Pons (tissue), 1 donor: Measurements from ENCODE around the gene KLHL3.
"Not testable (repeated sequence)": the region's sequence is repeated elsewhere in the genome, so short reads cannot be mapped to it uniquely, and the experiment has no call there.

Experiments used
- DNase-seq: peaks from one replicate; pipeline ENCODE4 v3.0.0-alpha.2; 2016; ENCODE audit warnings: low spot score

Gene KLHL3, protein sequence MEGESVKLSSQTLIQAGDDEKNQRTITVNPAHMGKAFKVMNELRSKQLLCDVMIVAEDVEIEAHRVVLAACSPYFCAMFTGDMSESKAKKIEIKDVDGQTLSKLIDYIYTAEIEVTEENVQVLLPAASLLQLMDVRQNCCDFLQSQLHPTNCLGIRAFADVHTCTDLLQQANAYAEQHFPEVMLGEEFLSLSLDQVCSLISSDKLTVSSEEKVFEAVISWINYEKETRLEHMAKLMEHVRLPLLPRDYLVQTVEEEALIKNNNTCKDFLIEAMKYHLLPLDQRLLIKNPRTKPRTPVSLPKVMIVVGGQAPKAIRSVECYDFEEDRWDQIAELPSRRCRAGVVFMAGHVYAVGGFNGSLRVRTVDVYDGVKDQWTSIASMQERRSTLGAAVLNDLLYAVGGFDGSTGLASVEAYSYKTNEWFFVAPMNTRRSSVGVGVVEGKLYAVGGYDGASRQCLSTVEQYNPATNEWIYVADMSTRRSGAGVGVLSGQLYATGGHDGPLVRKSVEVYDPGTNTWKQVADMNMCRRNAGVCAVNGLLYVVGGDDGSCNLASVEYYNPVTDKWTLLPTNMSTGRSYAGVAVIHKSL

DNA sequence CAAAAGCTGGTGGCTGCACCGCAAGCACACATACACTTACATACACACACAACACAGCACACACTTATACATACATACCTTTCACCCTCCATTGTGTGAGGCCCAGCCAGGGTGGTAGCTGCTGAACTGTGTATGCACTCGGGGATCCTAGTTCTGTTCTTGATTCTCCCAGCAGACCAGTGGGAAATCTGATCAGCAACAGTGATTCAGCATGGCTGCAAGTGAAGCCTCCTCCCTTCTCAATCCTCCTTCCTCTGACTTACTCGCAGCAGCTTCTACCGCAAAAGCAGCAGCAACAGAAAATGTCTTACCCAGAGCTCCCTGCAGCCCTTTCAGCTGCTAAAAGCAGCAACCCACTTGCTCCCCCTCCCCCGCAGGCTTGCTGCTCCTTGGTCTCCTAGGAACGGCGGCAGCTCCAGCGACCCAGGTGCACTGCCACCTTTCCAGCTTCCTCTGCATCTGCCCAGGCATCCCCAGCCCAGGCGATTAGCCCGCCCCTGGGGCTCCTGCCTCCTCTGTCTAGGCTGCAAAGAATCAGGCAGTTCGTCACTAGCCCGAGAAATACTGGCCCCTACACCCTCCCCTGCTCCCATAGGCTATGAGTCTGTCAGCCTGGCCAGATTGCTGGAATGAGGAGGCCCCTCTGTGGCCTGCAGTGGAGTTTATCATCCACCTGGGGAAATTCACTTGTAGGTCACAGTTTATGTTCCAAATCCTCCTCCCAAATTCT is at the start of gene KLHL3:
Gene KLHL3, minus strand, starts transcription at position 535 of the 730 bp plus-strand sequence. Its CDS starts 443 bp downstream, at position 92.
- DNase-seq: peak; percentile 22

DNA sequence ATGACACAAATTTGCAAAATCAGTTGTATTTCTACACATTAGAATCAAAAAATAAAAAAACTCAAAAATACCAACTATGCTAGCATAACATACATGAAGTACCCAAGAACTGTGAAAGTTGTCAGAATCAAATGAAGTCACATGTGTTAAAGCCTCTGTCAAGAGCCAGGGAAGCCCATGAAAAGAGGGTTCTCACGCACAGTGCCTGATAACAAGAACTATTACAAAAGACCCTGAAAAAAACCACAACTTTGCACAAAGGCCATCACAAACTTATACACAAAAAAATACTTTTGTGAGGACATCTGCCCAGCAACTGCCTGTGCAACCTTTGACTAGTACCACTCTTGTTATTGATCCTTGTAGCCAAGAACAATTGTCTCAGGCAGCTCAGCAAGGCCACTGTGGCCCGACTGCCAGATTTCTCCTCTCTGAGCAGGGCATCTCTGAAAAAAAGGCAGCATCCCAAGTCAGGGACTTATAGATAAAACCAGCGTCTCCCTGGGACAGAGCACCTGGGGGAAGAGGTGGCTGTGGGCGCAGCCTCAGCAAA is 47.2 kb upstream of the KLHL3 start:
- peak; percentile 41 for DNase-seq

DNA sequence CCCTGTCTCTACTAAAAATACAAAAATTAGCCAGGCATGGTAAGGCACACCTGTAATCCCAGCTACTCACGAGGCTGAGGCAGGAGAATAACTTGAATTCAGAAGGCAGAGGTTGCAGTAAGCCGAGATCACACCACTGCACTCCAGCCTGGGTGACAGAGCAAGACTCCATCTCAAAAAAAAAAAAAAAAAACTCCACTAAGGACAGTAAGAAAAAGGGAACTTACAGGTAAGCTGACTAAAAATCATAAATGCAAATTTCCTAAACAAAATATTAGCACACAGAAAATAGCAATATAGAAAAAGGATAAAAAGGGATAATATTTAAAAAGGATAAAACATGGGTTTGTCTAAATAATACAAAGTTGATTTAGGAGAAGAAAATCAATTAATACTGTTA is 46.2 kb upstream of the KLHL3 start:
- DNase-seq: no peak

DNA sequence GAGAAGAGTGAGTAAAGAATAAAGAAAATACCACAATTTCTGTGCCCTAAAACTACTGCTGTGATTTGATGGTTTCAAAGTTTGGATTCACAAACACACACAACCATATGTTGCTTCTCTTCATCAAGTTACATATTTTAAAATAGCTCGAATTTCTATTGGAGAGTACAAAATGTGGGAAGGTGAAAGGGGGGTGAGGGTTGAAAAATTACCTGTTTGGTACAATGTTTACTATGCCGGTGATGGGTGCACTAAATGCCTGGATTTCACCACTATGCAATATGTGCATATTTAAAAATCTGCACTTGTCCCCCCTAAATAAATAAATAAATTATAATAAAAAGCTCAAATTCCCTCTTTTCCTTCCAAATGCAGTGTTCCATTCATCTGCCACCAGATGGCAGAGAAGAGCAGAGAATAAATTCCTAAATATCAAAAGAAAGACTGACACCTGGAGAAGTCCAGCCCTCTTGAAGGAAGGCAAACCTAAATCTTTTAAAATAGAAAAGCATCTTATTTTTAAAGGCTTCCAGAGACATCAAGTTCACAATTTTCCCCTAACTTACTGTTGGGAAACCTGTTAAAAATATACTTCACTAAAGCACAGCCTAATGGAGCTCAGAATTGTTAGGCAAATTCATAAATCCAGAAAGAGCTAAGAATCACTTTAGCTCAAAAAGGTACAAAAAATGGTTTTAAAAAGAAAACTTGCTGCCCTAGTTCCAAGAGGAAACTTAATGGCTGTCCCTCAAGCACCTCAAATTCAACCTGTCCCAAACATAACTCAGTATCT is 43.1 kb upstream of the KLHL3 start:
- peak; percentile 83 for DNase-seq

DNA sequence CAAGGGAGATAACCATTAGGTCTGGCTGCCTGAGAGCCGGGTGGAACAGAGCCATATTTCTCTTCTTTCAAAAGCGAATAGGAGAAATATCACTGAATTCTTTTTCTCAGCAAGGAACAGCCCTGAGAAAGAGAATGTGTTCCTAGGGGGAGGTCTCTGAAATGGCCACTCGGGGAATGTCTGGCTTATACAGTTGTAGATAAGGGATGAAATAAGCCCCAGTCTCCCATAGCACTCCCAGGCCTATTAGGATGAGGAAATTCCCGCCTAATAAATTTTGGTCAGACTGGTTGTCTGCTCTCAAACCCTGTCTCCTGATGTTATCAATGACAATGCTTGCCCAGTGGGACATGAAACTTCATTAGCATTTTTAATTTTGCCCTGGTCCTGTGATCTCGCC is 32.0 kb upstream of the KLHL3 start:
- DNase-seq: not testable (repeated sequence)

DNA sequence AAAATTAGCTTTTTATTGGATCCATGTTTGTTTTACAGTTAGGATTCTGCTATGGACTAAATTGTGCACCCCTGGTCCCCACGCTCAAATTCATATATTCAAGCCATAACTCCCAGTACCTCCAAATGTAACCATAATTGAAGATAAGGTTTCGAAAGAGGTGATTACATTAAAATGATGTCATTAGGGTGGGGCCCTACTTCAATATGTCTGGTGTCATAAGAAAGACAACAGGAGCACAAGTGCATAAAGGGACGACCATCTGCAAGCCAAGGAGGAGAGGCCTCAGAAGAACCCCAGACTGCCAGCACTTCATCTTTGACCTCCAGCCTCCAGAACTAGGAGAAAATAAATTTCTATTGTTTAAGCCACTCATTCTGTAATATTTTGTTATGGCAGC is 25.7 kb upstream of the KLHL3 start:
- no peak for DNase-seq

DNA sequence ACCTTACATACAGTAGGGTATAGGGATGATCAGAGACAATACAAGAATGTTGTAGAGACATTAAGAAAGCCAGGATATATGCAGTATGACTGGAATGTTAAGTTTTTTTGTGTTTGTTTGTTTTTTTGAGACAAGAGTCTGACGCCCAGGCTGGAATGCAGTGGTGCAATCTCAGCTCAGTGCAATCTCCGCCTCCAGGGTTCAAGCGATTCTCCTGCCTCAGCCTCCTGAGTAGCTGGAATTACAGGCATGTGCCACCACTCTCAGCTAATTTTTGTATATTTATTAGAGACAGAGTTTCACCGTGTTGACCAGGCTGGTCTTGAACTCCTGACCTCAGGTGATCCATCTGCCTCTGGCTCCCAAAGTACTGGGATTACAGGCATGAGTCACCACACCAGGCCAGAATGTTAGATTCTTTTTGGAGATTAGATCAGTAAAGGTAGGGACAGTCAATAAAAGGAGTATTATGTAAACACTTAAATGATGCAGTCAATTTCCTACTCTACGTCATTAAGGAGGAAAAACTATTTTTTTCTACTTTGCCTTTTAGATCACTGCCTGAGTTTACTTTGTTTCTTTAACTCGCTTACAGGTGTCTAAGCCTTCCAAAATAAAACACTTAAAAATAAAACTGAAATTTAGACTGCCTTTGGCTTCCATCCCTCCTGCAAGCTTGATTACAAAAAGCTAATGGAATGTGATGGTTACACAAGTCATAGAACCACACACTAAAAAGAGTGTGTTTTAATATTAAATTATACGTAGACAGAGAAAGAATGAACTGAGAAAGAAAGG is 25.0 kb upstream of the KLHL3 start:
- DNase-seq: no peak

DNA sequence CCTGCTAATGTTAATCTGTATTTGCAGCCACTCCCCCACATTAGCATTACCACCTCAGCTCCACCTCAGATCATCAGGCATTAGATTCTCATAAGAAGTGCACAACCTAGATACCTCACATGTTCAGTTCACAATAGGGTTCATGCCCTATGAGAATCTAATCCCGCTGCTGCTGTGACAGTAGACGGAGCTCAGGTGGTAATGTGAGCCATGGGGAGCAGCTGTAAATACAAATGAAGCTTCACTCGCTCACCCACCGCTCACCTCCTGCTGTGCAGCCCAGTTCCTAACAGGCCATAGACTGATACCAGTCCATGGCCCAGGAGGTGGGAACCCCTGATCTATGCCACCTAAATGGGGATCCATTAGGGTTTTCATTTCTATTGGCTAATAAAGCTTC is 24.4 kb upstream of the KLHL3 start:
- no peak for DNase-seq

DNA sequence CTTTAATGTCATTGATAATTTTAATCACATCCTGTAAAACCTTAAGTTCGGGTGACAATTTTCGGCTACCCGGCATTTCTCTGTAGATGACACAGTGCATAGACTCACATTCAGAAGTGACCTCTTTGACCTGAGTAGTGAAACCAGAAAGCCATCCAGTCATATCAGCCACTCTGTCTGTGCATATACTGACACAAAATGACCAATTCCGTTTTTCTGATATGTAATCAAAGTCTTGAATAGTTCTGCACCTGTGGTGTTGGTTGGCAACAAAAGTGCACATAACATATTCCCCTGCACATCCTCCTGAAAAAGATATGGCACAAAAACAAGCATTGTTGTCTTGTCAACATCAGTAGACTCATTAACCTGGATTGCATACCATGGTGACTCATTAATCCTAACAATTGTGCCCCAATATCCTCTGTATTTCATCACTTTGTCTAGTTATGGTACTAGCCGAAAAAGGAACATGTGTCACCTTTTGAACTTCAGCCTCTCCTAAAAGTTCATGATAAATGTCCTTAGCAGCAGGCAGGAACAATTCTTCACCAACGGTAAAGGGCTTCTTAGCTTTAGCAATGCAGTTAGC is 22.9 kb upstream of the KLHL3 start:
- no peak for DNase-seq

DNA sequence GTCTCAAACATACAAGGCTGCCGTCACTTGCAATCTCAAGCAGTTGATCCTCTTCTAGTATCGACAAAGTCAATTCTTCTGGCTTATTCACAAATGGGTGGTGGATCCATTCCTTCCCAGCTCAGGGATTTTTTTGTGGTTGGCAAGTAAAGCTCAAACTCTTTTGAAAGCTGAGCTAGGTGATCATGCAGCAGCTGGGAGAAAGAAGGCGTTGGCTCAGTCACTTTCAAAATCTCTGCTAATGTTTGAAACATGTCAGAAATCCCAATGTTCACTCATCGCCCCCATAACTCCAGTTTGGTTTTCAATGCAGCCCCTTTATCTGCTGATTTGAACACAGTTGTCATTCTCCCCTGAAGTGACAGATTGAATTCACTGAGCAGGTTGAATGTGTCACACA is 22.2 kb upstream of the KLHL3 start:
- DNase-seq: no peak

DNA sequence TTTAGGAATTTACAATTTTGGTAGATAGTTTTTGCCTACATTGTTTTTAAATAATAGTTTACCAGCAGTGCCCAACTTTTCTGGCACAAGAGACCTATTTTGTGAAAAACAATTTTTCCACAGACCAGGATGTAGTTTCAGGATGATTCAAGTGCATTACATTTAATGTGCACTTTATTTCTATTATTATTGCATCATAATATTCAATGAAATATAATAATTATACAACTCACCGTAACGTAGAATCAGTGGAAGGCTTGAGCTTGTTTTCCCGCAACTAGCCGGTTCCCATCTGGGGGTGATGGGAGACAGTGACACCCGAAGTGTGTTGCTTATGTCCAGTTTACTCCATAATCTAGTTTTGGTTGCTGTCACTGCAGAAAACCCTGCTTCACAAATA is 21.7 kb upstream of the KLHL3 start:
- DNase-seq: no peak

DNA sequence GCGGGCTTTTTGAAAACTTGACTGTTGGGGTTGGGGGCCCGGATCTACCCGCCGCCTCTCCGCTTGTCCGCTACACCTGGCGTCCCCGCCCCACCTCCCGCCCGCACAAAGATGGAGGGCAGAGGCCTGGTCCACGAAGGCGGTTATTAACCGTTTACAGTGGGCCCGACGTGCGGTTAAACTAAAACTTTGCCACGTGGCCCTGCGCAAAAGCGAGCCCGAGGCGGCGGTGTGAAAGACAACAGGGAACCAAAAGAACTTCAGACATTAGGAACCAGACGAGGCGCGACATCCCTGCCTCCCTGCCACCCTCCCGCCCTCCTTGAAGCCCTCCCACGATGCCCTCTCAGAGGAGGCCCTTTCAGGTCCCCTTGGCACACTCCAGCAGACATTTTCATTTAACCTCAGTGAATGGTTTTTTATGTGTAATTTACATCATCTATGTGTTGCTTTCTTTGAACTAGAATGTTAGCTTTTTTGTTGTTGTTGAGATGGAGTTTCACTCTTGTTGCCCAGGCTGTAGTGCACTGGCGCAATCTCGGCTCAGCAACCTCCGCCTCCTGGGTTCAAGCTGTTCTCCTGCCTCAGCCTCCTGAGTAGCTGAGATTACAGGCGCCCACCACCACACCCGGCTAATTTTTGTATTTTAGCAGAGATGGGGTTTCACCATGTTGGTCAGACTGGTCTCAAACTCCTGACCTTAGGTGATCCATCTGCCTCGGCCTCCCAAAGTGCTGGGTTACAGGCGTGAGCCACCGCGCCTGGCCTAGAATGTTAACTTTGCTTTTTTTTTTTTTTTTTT is 19.3 kb upstream of the KLHL3 start:
- DNase-seq: peak; percentile 38

DNA sequence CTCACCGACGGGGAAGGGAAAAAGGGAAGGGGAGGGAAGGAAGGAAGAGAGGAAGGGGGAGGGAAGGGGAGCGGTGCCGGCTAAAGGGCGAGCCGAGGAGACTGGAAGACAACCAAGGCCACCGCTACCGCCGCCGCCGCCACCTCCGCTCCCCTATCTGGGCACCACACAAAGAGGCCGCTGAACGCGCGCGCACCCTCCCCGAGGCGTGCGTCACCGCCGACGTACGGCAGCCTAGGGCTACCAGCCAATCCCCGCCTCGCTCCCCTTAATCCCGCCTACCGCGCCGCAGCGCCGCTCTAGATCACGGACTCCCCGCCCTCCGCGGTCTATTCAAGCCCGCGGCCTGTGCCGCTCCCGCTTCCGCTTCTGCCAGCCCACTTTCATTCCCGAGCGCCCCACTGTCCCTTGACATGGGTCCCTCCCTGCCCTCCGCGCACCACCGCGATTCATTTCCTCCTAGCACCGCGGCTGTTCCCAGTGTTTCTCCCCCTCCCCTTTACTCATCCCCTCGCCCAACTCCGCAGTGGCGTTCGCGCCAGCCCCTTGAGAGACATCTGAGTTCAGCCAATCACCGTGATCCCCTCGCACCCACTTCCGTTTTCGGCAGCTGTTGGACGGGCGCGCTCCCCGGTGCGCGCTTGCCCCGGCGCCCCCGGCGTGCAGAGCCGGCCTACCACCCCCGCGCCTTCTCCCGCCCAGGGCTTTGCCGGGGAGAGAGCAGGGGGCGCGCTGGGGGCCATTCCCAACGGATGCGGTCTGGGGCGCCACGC is 18.5 kb upstream of the KLHL3 start, which contains the start of gene HNRNPA0:
Gene HNRNPA0, minus strand, starts transcription at position 176 of the 773 bp plus-strand sequence. CDS start 297 bp downstream, outside the sequence.
- DNase-seq: peak; percentile 97

DNA sequence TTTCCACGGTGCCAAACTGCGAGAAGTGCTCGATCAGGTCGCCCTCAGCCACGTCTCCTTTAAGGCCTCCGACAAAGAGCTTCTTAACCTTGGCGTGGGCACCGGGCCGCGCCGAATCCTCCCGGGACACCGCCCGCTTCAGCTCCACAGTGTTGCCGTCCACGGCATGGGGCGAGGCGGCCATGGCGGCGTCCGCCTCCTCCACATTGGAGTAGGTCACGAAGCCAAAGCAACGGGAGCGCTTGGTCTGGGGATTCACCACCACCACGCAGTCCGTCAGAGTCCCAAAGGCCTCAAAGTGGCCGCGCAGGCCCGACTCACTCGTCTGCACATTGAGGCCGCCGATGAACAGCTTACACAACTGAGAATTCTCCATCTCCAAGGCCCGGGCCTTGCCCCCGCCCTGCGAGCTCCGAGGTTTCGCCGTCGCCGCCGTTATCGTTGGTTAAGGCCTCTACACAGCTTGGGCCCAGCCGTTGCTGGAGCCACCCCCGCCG is 17.9 kb upstream of the KLHL3 start:
- DNase-seq: no peak

DNA sequence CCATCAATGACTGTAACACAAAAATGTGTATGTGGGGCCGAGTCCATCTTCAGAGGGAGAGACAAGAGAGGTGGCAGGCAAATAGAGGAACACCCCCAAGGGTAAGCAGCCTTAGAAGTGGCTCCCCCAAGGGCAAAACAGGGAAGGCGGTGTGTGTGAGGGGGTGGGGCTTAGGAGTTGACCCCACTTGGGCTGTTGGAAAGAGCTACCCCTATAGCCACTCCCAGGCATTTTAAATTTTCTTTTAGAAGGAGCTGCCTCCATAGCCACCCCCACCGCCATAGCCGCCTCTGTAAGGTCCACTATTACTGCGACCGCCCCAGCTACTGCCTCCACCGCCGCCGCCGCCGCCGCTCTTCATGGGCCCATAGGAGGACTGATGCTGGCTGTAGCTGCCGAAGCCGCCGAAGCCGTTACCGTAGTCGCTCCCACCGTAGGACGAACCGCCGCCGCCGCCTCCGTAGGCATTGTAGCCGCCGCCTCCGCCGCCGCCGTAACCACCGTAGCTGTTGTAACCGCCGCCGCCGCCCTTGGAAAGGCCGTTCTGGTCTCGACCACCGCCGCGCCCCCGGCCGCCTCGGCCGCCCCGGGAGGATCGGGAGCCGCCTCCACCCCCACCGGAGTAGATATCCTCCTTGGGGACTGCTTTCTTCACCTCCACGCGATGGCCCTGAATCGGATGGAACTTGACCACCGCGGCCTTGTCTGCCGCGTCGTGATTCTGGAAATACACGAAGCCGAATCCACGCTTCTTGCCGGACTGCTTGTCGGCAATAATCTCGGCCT is 17.2 kb upstream of the KLHL3 start:
- no peak for DNase-seq

DNA sequence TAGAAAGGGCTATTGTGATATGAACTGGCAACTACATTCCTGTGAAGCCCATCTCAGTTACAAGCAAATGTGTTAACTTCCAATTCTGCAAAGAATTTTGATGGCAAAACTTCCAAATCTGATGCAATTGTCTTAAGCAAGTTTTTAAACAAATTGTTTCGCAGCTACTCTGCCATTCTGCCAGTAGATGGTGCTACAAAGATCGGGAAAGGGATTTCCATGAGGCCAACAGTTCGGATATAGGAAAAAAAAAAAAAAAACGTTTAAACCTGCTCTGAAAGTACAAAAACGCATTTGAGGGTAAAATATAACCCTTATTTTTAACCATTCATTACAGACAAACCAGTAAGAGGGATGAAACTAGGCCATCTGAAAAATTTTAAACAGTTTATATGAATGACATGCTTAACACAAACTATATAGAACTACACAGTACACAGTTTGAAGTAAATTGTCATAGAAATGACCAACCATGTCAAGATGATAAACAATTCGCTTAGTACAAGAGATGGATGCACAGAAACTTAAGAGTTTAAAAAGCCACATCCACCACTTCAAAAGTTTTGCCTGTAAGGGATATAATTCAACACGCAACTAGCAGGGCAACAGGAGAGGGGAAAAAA is 16.1 kb upstream of the KLHL3 start:
- peak; percentile 86 for DNase-seq

DNA sequence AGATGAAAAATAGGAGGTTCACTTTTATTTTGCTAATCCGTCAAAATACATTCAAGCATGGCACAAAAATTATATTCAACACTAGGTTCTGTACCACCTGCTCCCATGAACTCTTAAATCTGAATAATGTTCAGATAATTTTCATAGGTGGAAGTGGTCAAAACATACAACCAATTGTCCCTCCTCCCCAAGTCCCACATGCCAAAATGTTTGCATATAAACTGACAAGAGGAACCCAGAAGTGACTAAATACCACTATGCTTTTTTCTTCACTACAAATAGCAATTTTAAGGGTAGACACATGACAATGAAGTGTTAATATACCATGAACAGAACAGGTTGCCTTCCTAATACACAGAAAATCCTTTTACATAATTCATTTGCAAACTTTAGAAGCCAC is 14.5 kb upstream of the KLHL3 start:
- no peak for DNase-seq
